ENCODE measurements around the gene PLXNA2.

Gene PLXNA2

GRCh38 chr1:208007319-208007937 is 236.8 kb downstream of the PLXNA2 start:
- WGBS (ENCODE audit: extremely low coverage, insufficient coverage, low lambda C conversion rate): no CpG with 5 or more reads among the region's 3 CpGs
- no peaks in the 10 kb centered on the region for H3K4me1 ChIP-seq (ENCODE audit: control insufficient read depth, low read depth, low read length)
- no peak overlapping the region for H3K56ac ChIP-seq (ENCODE audit: low read length)
- H3K27me3 ChIP-seq (ENCODE audit: insufficient read depth, low read length, poor library complexity): no peaks in the 10 kb centered on the region
- no peaks in the 10 kb centered on the region for H3K79me1 ChIP-seq (ENCODE audit: low read length)
- no peaks in the 10 kb centered on the region for H3K79me2 ChIP-seq (ENCODE audit: control insufficient read depth, insufficient read depth, low read length)
- H2AK5ac ChIP-seq (ENCODE audit: low read length): no peak overlapping the region
- H3K23ac ChIP-seq (ENCODE audit: low read length): no peak overlapping the region
- H3K4me3 ChIP-seq (ENCODE audit: low read length): no peak overlapping the region
- no peak overlapping the region for H3K4ac ChIP-seq (ENCODE audit: low read depth, low read length)
- no peak overlapping the region for H2BK5ac ChIP-seq (ENCODE audit: low read length)
- no peak overlapping the region for H3K9ac ChIP-seq (ENCODE audit: low read length)
- H4K8ac ChIP-seq (ENCODE audit: low read depth, low read length): no peak overlapping the region
- DNase-seq: no peak
- H2BK120ac ChIP-seq (ENCODE audit: low read depth, low read length): no peak overlapping the region
- no peak overlapping the region for H3K4me2 ChIP-seq (ENCODE audit: low read length)
- no peak overlapping the region for H4K5ac ChIP-seq (ENCODE audit: low read length)
- no peak overlapping the region for H3K18ac ChIP-seq (ENCODE audit: low read length)
- H2BK15ac ChIP-seq (replicated peaks; ENCODE audit: low read depth): no peak overlapping the region
- no peak overlapping the region for H3K27ac ChIP-seq (ENCODE audit: low read depth, low read length)
- no peaks in the 10 kb centered on the region for H3K36me3 ChIP-seq (ENCODE audit: control insufficient read depth, insufficient read depth, low read length)

DNA sequence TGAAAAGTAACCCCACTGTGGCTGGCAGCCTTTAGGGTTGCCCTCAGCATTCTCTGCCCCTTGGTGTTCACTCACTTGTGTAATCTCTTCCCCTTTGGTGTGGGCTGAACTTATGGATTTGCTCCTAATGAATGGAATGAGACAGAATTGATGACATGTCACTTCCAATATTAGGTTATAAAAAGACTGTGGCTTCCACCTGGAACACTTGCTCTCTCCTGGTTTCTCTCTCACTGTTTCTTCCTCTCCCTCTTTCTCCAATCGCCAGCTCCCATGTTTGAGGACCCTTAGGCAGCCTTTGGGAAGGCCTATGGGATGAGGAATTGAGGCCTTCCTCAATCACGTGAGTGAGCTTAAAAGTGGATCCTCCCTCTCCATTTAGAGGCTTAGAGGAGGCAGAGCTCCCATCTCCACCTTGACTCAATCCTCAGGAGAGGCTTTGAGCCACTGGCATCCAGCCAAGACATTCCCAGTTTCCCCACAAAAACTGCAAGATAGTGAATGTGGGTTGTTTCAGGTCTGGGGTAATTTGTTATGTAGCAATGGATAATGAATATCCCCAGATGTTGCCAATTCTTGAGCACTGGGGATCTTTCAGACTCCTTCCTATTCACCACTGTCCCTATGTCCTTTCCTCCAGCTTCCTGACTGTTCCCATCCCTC is 237.8 kb downstream of the PLXNA2 start:
- H4K5ac ChIP-seq (ENCODE audit: low read length): no peak overlapping the region
- H3K27me3 ChIP-seq (ENCODE audit: insufficient read depth, low read length, poor library complexity): no peaks in the 10 kb centered on the region
- H3K4me1 ChIP-seq (ENCODE audit: control insufficient read depth, low read depth, low read length): no peaks in the 10 kb centered on the region
- H3K23ac ChIP-seq (ENCODE audit: low read length): no peak overlapping the region
- no peak for DNase-seq
- no peak overlapping the region for H3K4me3 ChIP-seq (ENCODE audit: low read length)
- H3K4me2 ChIP-seq (ENCODE audit: low read length): no peak overlapping the region
- H4K8ac ChIP-seq (ENCODE audit: low read depth, low read length): no peak overlapping the region
- no peaks in the 10 kb centered on the region for H3K79me2 ChIP-seq (ENCODE audit: control insufficient read depth, insufficient read depth, low read length)
- no CpG with 5 or more reads among the region's 2 CpGs for WGBS (ENCODE audit: extremely low coverage, insufficient coverage, low lambda C conversion rate)
- H3K9ac ChIP-seq (ENCODE audit: low read length): no peak overlapping the region
- H3K18ac ChIP-seq (ENCODE audit: low read length): no peak overlapping the region
- H2BK15ac ChIP-seq (replicated peaks; ENCODE audit: low read depth): no peak overlapping the region
- H2AK5ac ChIP-seq (ENCODE audit: low read length): no peak overlapping the region
- H3K27ac ChIP-seq (ENCODE audit: low read depth, low read length): no peak overlapping the region
- H3K79me1 ChIP-seq (ENCODE audit: low read length): no peaks in the 10 kb centered on the region
- H3K36me3 ChIP-seq (ENCODE audit: control insufficient read depth, insufficient read depth, low read length): no peaks in the 10 kb centered on the region
- no peak overlapping the region for H2BK5ac ChIP-seq (ENCODE audit: low read length)
- H2BK120ac ChIP-seq (ENCODE audit: low read depth, low read length): no peak overlapping the region
- no peak overlapping the region for H3K56ac ChIP-seq (ENCODE audit: low read length)
- H3K4ac ChIP-seq (ENCODE audit: low read depth, low read length): no peak overlapping the region

- no peaks in the 10 kb centered on the region for H3K79me2 ChIP-seq (ENCODE audit: control insufficient read depth, insufficient read depth, low read length)
- H2AK5ac ChIP-seq (ENCODE audit: low read length): no peak overlapping the region
- no peak overlapping the region for H3K23ac ChIP-seq (ENCODE audit: low read length)
- H3K56ac ChIP-seq (ENCODE audit: low read length): no peak overlapping the region
- no peak overlapping the region for H3K9ac ChIP-seq (ENCODE audit: low read length)
- no peak overlapping the region for H2BK120ac ChIP-seq (ENCODE audit: low read depth, low read length)
- no peaks in the 10 kb centered on the region for H3K79me1 ChIP-seq (ENCODE audit: low read length)
- H2BK5ac ChIP-seq (ENCODE audit: low read length): no peak overlapping the region
- H3K4me3 ChIP-seq (ENCODE audit: low read length): no peak overlapping the region
- H3K4me2 ChIP-seq (ENCODE audit: low read length): no peak overlapping the region
- H3K18ac ChIP-seq (ENCODE audit: low read length): no peak overlapping the region
- H3K4me1 ChIP-seq (ENCODE audit: control insufficient read depth, low read depth, low read length): no peaks in the 10 kb centered on the region
- no peak overlapping the region for H3K4ac ChIP-seq (ENCODE audit: low read depth, low read length)
- no peaks in the 10 kb centered on the region for H3K27me3 ChIP-seq (ENCODE audit: insufficient read depth, low read length, poor library complexity)
- H3K27ac ChIP-seq (ENCODE audit: low read depth, low read length): no peak overlapping the region
- H3K36me3 ChIP-seq (ENCODE audit: control insufficient read depth, insufficient read depth, low read length): no peaks in the 10 kb centered on the region
- DNase-seq: no peak
- H4K8ac ChIP-seq (ENCODE audit: low read depth, low read length): no peak overlapping the region
- H2BK15ac ChIP-seq (replicated peaks; ENCODE audit: low read depth): no peak overlapping the region
- no CpG with 5 or more reads among the region's 3 CpGs for WGBS (ENCODE audit: extremely low coverage, insufficient coverage, low lambda C conversion rate)
- H4K5ac ChIP-seq (ENCODE audit: low read length): no peak overlapping the region
Measured at GRCh38 chr1:208004851-208005250, 239.3 kb downstream of the PLXNA2 start.

GRCh38 chr1:208003241-208003640 is 240.9 kb downstream of the PLXNA2 start:
- H3K56ac ChIP-seq (ENCODE audit: low read length): no peak overlapping the region
- no peaks in the 10 kb centered on the region for H3K36me3 ChIP-seq (ENCODE audit: control insufficient read depth, insufficient read depth, low read length)
- H2AK5ac ChIP-seq (ENCODE audit: low read length): no peak overlapping the region
- no peak overlapping the region for H2BK5ac ChIP-seq (ENCODE audit: low read length)
- H3K18ac ChIP-seq (ENCODE audit: low read length): no peak overlapping the region
- H3K4ac ChIP-seq (ENCODE audit: low read depth, low read length): no peak overlapping the region
- H3K27ac ChIP-seq (ENCODE audit: low read depth, low read length): no peak overlapping the region
- no peak overlapping the region for H4K5ac ChIP-seq (ENCODE audit: low read length)
- H3K79me2 ChIP-seq (ENCODE audit: control insufficient read depth, insufficient read depth, low read length): no peaks in the 10 kb centered on the region
- WGBS (ENCODE audit: extremely low coverage, insufficient coverage, low lambda C conversion rate): no CpG with 5 or more reads among the region's 7 CpGs
- no peaks in the 10 kb centered on the region for H3K27me3 ChIP-seq (ENCODE audit: insufficient read depth, low read length, poor library complexity)
- H2BK15ac ChIP-seq (replicated peaks; ENCODE audit: low read depth): no peak overlapping the region
- no peak for DNase-seq
- H3K79me1 ChIP-seq (ENCODE audit: low read length): no peaks in the 10 kb centered on the region
- H3K9ac ChIP-seq (ENCODE audit: low read length): no peak overlapping the region
- H3K4me2 ChIP-seq (ENCODE audit: low read length): no peak overlapping the region
- H2BK120ac ChIP-seq (ENCODE audit: low read depth, low read length): no peak overlapping the region
- H3K4me3 ChIP-seq (ENCODE audit: low read length): no peak overlapping the region
- no peak overlapping the region for H4K8ac ChIP-seq (ENCODE audit: low read depth, low read length)
- H3K23ac ChIP-seq (ENCODE audit: low read length): no peak overlapping the region
- peaks cover 3% of the 10 kb centered on the region for H3K4me1 ChIP-seq (ENCODE audit: control insufficient read depth, low read depth, low read length)

DNA sequence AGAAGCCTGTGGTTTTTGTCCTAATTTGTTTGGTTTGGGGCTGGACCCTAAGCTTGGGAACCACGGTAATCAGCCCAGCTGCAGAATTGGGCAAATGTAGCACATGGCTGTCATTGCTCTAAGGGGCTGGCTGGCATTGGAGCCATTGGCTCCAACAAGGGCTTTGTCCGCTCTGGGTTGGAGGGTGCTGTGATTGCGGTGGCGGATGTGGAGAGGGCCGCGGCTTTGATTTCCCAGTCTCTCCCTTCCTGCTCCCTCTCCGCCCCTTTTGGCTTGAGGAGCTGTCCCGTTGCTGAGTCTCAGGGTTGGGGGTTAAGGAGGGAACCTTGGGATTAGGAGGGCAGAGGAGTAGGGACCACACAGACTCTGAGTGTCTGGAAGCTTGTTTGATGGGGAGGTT is 241.5 kb downstream of the PLXNA2 start:
- no peak for DNase-seq
- Histone ChIP-seq H3K4me2 (ENCODE audit: low read length) (no peak overlapping the region), H2BK15ac (replicated peaks; ENCODE audit: low read depth) (no peak overlapping the region), H4K5ac (ENCODE audit: low read length) (no peak overlapping the region), H3K18ac (ENCODE audit: low read length) (no peak overlapping the region), H3K27me3 (ENCODE audit: insufficient read depth, low read length, poor library complexity) (no peaks in the 10 kb centered on the region), H2BK120ac (ENCODE audit: low read depth, low read length) (no peak overlapping the region), H3K4me1 (ENCODE audit: control insufficient read depth, low read depth, low read length) (peaks cover 3% of the 10 kb centered on the region), H3K4ac (ENCODE audit: low read depth, low read length) (no peak overlapping the region), H3K36me3 (ENCODE audit: control insufficient read depth, insufficient read depth, low read length) (no peaks in the 10 kb centered on the region), H3K27ac (ENCODE audit: low read depth, low read length) (no peak overlapping the region), H3K79me2 (ENCODE audit: control insufficient read depth, insufficient read depth, low read length) (no peaks in the 10 kb centered on the region), H2AK5ac (ENCODE audit: low read length) (no peak overlapping the region), H3K9ac (ENCODE audit: low read length) (no peak overlapping the region), H2BK5ac (ENCODE audit: low read length) (no peak overlapping the region), H3K56ac (ENCODE audit: low read length) (no peak overlapping the region), H3K4me3 (ENCODE audit: low read length) (no peak overlapping the region), H3K79me1 (ENCODE audit: low read length) (no peaks in the 10 kb centered on the region), H4K8ac (ENCODE audit: low read depth, low read length) (no peak overlapping the region), H3K23ac (ENCODE audit: low read length) (no peak overlapping the region)
- WGBS (ENCODE audit: extremely low coverage, insufficient coverage, low lambda C conversion rate): no CpG with 5 or more reads among the region's 8 CpGs

GRCh38 chr1:208002078-208002477 is 242.1 kb downstream of the PLXNA2 start:
- H3K4me3 ChIP-seq (ENCODE audit: low read length): no peak overlapping the region
- H3K36me3 ChIP-seq (ENCODE audit: control insufficient read depth, insufficient read depth, low read length): no peaks in the 10 kb centered on the region
- no peak overlapping the region for H4K8ac ChIP-seq (ENCODE audit: low read depth, low read length)
- no peak overlapping the region for H3K4me2 ChIP-seq (ENCODE audit: low read length)
- no peak overlapping the region for H3K18ac ChIP-seq (ENCODE audit: low read length)
- no peak overlapping the region for H3K56ac ChIP-seq (ENCODE audit: low read length)
- H3K27ac ChIP-seq (ENCODE audit: low read depth, low read length): no peak overlapping the region
- H3K9ac ChIP-seq (ENCODE audit: low read length): no peak overlapping the region
- H3K27me3 ChIP-seq (ENCODE audit: insufficient read depth, low read length, poor library complexity): no peaks in the 10 kb centered on the region
- H2BK5ac ChIP-seq (ENCODE audit: low read length): no peak overlapping the region
- no peak overlapping the region for H2BK120ac ChIP-seq (ENCODE audit: low read depth, low read length)
- peaks cover 3% of the 10 kb centered on the region for H3K4me1 ChIP-seq (ENCODE audit: control insufficient read depth, low read depth, low read length)
- H3K23ac ChIP-seq (ENCODE audit: low read length): no peak overlapping the region
- no peaks in the 10 kb centered on the region for H3K79me1 ChIP-seq (ENCODE audit: low read length)
- H2BK15ac ChIP-seq (replicated peaks; ENCODE audit: low read depth): no peak overlapping the region
- no peak for DNase-seq
- no peaks in the 10 kb centered on the region for H3K79me2 ChIP-seq (ENCODE audit: control insufficient read depth, insufficient read depth, low read length)
- no peak overlapping the region for H4K5ac ChIP-seq (ENCODE audit: low read length)
- H3K4ac ChIP-seq (ENCODE audit: low read depth, low read length): no peak overlapping the region
- WGBS (ENCODE audit: extremely low coverage, insufficient coverage, low lambda C conversion rate): no CpG with 5 or more reads among the region's 6 CpGs
- no peak overlapping the region for H2AK5ac ChIP-seq (ENCODE audit: low read length)

Measured in mesendoderm (in vitro differentiated cells).